Activated T-cell treated with anti-CD3 and anti-CD28 coated beads for 1 hour (primary cell): ENCODE results near the gene CDKN2AIPNL.
A peak's percentile ranks its signal among the peaks of the same experiment; 100 is the strongest.

Experiments used
- DNase-seq: peaks from one replicate; pipeline ENCODE4 v3.0.0-alpha.2; 2020; ENCODE audit warnings: low read depth

The CDKN2AIPNL gene

GRCh38 chr5:134411546-134412266 lies at the start of gene CDKN2AIPNL:
Gene CDKN2AIPNL (minus strand): TSS chr5:134411881. CDS start chr5:134411854, 27 bp downstream.
- peak; percentile 86 for DNase-seq

GRCh38 chr5:134460551-134460950 lies 48.9 kb upstream of the CDKN2AIPNL start:
- no peak for DNase-seq

GRCh38 chr5:134459491-134459890 lies 47.8 kb upstream of the CDKN2AIPNL start:
- no peak for DNase-seq

GRCh38 chr5:134459010-134459403 lies 47.3 kb upstream of the CDKN2AIPNL start:
- DNase-seq: no peak

DNA sequence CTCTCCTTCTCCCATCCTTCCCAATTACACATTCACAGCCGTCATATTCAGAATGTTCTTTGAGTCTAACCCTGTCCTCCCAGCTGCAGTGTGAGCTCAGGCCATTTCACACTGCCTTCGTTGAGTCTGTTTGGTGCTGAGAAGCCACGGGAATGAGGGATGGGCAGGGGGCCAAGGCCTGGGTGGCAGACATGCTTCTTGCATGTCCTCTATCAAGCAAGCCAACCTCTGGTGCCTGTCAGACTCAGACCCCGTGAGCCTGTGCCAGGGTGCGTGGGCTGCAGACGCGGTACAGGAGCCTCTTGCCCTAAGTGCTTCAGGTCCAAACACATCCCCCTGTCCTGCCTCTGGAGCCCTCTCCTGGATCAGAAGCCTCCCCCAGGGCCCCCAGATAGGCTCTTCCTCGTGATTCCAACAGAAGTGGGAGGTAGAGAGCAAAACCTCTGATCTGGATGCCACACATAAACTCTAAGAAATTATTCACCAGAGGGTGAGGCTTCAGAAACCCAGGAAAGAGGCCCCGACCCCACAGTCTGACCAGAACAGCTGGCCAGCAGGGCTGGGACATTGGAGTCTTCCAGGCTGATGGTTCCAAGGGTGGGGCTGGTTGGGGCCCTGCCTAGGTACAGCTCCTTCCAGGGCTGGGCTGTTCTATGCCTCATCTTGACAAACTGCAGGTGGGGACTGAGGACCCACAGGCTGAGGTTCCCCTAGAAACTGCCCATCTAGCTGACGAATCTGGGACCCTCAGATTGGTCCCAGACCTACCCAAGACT lies 46.7 kb upstream of the CDKN2AIPNL start:
- no peak for DNase-seq

- no peak for DNase-seq
Measured at GRCh38 chr5:134457801-134458200, 46.1 kb upstream of the CDKN2AIPNL start.

DNA sequence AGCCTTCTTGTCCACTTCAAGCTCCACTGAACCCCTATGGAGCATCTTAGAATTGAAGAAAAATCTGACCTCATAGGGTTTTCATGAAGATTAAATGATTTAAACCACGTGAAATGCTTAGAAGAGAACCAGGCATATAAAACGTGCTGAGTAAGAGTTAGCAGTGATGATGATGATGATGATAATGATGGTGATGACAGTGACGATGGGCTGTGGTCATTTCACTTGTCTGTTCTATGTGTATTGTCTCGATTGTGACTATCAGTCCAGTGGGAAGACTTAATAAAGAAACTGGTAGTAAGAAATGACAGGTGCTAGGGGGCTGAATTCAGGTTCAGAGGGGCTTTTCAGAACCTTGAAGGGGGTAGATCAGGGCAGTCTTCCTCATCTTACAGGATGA lies 45.1 kb upstream of the CDKN2AIPNL start:
- no peak for DNase-seq

DNA sequence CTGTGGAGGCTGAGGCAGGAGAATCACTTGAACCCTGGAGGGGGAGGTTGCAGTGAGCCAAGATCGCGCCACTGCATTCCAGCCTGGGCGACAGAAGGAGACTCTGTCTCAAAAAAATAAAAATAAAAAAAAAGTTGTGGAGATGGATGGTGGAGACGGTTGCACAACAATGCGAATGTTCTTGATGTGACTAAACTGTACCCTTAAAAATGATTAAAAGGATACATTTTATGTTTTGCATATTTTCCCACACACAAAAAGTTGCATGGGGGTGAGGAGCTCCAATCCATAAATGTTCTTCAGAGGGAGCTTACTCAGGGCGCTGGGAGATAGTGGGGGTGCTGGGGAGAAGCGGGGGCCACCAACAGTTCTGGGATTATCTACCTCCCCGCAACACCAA lies 43.8 kb upstream of the CDKN2AIPNL start:
- DNase-seq: no peak

- DNase-seq: no peak
Measured at GRCh38 chr5:134453016-134453415, 41.3 kb upstream of the CDKN2AIPNL start.

- DNase-seq: no peak
Measured at GRCh38 chr5:134451936-134452505, 40.3 kb upstream of the CDKN2AIPNL start.

DNA sequence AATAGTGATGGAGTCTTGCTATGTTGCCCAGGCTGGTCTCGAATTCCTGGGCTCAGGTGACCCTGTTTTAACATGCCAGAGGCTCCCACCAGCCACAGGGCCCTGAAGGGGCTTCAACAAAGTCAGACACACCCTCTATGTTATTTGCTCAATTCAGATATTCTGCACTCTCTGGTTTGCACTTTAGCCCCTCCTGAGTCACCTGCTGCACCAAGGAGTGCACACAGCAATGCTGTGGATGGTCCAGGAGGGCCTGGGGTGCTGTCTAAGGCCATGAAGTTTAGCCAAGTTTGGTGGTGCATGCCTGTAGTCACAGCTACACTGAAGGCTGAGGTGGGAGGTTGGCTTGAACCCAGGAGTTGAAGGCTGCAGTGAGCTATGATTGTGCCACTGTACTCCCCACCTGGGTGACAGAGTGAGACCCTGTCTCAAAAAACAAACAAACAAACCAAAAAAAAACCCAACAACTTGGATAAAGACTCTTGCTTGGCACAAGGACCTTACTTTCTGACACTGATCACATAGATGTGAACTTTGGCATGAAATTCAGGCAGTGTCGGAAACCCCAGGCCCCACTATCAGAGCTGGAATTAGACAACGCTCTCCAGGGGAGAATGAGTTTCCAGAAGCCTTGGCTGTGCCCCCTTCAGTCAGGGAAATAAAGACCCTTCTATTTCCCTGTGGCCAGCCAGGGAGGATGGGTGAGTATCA lies 39.7 kb upstream of the CDKN2AIPNL start:
- DNase-seq: no peak

GRCh38 chr5:134450374-134450773 lies 38.7 kb upstream of the CDKN2AIPNL start:
- no peak for DNase-seq

GRCh38 chr5:134449167-134449566 lies 37.5 kb upstream of the CDKN2AIPNL start:
- DNase-seq: no peak

- no peak for DNase-seq
Measured at GRCh38 chr5:134447815-134448520, 36.3 kb upstream of the CDKN2AIPNL start.

DNA sequence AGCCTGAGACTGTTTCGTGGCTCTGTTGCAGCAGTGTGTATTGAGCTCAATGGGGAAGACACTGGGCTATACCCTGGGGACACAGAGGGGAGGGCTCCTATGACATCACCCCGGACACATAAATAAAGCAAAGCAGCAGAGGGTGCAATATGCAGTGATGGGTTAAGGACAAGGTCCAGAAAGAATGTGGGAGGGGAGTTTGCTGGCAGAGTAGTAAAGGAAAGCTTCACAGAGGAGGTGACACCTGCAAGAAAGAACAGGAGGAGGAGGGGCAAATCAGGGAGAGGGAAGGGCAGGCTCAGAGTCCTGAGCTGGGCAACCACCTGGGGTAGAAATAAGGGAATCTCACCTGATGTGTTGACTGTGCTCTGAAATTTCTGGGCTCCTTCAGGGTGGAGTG lies 35.3 kb upstream of the CDKN2AIPNL start:
- DNase-seq: no peak

GRCh38 chr5:134445856-134446818 lies 34.5 kb upstream of the CDKN2AIPNL start:
- no peak for DNase-seq

DNA sequence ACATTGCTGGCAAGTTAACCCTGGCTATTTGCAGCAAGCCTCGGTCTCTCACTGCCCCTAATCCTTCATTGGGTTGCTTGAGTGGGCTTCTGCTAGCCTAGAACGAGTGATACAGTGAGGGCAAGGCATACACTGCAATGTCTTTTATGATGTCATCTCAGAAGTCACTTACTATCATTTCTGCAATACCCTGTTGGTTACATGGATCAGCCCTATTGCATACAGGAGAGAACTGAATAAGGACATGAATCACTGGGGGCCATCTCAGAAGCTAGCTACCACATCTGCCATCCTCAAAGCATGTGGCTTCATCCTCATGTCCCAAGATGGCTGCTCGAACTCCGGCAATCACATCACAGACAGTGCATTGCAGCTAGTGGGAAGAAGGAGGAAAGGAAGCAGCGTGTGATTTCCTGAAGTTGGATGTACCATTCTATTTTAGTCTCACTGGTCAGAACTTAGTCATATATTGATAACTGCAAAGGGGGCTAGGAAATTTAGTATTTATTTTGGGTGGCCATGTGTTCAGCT lies 33.3 kb upstream of the CDKN2AIPNL start:
- DNase-seq: no peak

DNA sequence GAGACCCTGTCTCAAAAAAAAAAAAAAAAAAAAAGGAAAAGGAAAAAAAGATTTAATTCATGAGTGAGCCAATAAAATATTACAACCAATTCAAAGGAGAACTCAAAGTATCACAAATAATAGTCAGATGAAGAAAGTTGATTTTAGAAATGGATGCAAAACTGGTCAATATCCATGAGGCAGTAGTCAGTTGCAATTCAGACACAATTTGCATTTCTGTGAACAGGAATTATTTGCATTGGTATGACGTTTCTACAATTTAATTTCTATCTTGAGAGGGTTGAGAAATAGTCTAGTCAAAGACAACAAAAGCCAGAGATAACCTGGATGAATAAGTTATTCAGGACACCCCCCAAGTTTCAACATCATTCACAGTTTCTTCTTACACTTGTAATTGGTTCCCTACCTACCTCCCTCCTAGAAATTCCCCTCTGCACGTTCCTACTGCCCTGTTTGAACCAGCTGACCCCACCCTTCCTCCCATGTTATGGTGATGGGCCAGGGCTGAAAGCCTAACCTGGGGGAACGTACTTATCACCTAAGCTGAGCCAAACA lies 28.6 kb upstream of the CDKN2AIPNL start:
- DNase-seq: no peak

- no peak for DNase-seq
Measured at GRCh38 chr5:134439210-134439654, 27.6 kb upstream of the CDKN2AIPNL start.

- DNase-seq: no peak
Measured at GRCh38 chr5:134438721-134439123, 27.0 kb upstream of the CDKN2AIPNL start.
